HEK293 (cell line): ENCODE results near the gene ESR1.

Experiments
- KLF8 ChIP-seq: fragments of 450-650 bp; formaldehyde crosslinking; IDR thresholded peaks from 2 replicates; pipeline ENCODE4 v1.5.1; 2016; ENCODE audit warnings: missing biosample characterization, missing genetic modification characterization
- MEIS1 ChIP-seq: sonication (generic); formaldehyde crosslinking; IDR thresholded peaks from 2 replicates; pipeline ENCODE4 v1.8.1; 2022; ENCODE audit warnings: missing genetic modification reagents, mild to moderate bottlenecking, borderline replicate concordance
- MYNN ChIP-seq: fragments of 450-650 bp; formaldehyde crosslinking; IDR thresholded peaks from 2 replicates; pipeline ENCODE4 v1.5.1; 2016; ENCODE audit warnings: missing biosample characterization, missing genetic modification characterization, borderline replicate concordance
- PATZ1 ChIP-seq: fragments of 450-650 bp; formaldehyde crosslinking; IDR thresholded peaks from 2 replicates; pipeline ENCODE4 v1.5.1; 2016; ENCODE audit warnings: missing biosample characterization, missing genetic modification characterization
- PRDM2 ChIP-seq: fragments of 450-650 bp; formaldehyde crosslinking; IDR thresholded peaks from 2 replicates; pipeline ENCODE4 v1.5.1; 2016; ENCODE audit warnings: missing biosample characterization, missing genetic modification characterization, borderline replicate concordance
- TRIM28 ChIP-seq: IDR thresholded peaks from 2 replicates; pipeline ENCODE4 v1.6.1; 2011; ENCODE audit warnings: low read length, control low read depth, borderline replicate concordance
- ZBTB17 ChIP-seq: fragments of 450-650 bp; formaldehyde crosslinking; IDR thresholded peaks from 2 replicates; pipeline ENCODE4 v1.5.1; 2016; ENCODE audit warnings: missing biosample characterization, missing genetic modification characterization
- ZBTB7A ChIP-seq: fragments of 450-650 bp; formaldehyde crosslinking; IDR thresholded peaks from 2 replicates; pipeline ENCODE4 v1.5.1; 2016; ENCODE audit warnings: low read depth, missing biosample characterization, missing genetic modification characterization
- ZFHX2 ChIP-seq: fragments of 450-650 bp; formaldehyde crosslinking; conservative IDR thresholded peaks from 2 replicates; pipeline ENCODE4 v1.5.1; 2016; ENCODE audit warnings: missing biosample characterization, missing genetic modification characterization
- ZFP3 ChIP-seq: fragments of 450-650 bp; formaldehyde crosslinking; IDR thresholded peaks from 2 replicates; pipeline ENCODE4 v1.5.1; 2016; ENCODE audit warnings: low read depth, missing biosample characterization, missing genetic modification characterization
- ZIC2 ChIP-seq: fragments of 450-650 bp; formaldehyde crosslinking; IDR thresholded peaks from 2 replicates; pipeline ENCODE4 v1.5.1; 2016; ENCODE audit warnings: missing biosample characterization, missing genetic modification characterization
- ZNF140 ChIP-seq: fragments of 450-650 bp; formaldehyde crosslinking; IDR thresholded peaks from 2 replicates; pipeline ENCODE4 v1.5.1; 2016; ENCODE audit warnings: missing biosample characterization, missing genetic modification characterization
- ZNF2 ChIP-seq: fragments of 450-650 bp; formaldehyde crosslinking; IDR thresholded peaks from 2 replicates; pipeline ENCODE4 v1.5.1; 2016; ENCODE audit warnings: missing biosample characterization, missing genetic modification characterization
- ZNF350 ChIP-seq: fragments of 450-650 bp; formaldehyde crosslinking; IDR thresholded peaks from 2 replicates; pipeline ENCODE4 v1.5.0; 2017; ENCODE audit warnings: missing biosample characterization, mild to moderate bottlenecking, missing genetic modification characterization
- ZNF416 ChIP-seq: fragments of 450-650 bp; formaldehyde crosslinking; IDR thresholded peaks from 2 replicates; pipeline ENCODE4 v1.5.1; 2016; ENCODE audit warnings: missing biosample characterization, missing genetic modification characterization
- ZNF449 ChIP-seq: fragments of 450-650 bp; formaldehyde crosslinking; IDR thresholded peaks from 2 replicates; pipeline ENCODE4 v1.5.1; 2017; ENCODE audit warnings: missing biosample characterization, mild to moderate bottlenecking, missing genetic modification characterization, moderate library complexity
- ZNF501 ChIP-seq: fragments of 450-650 bp; formaldehyde crosslinking; IDR thresholded peaks from 2 replicates; pipeline ENCODE4 v1.5.1; 2016; ENCODE audit warnings: missing biosample characterization, missing genetic modification characterization
- ZNF510 ChIP-seq: fragments of 450-650 bp; formaldehyde crosslinking; IDR thresholded peaks from 2 replicates; pipeline ENCODE4 v1.5.1; 2018; ENCODE audit warnings: mild to moderate bottlenecking, missing genetic modification characterization, missing biosample characterization; ENCODE audit not compliant: insufficient replicate concordance
- ZNF521 ChIP-seq: fragments of 450-650 bp; formaldehyde crosslinking; IDR thresholded peaks from 2 replicates; pipeline ENCODE4 v1.5.1; 2017; ENCODE audit warnings: missing biosample characterization, mild to moderate bottlenecking, missing genetic modification characterization
- ZNF529 ChIP-seq: fragments of 450-650 bp; formaldehyde crosslinking; IDR thresholded peaks from 2 replicates; pipeline ENCODE4 v1.5.1; 2017; ENCODE audit warnings: missing genetic modification characterization, missing biosample characterization; ENCODE audit not compliant: insufficient replicate concordance
- ZNF580 ChIP-seq: fragments of 450-650 bp; formaldehyde crosslinking; IDR thresholded peaks from 2 replicates; pipeline ENCODE4 v1.5.1; 2016; ENCODE audit warnings: missing biosample characterization, missing genetic modification characterization
- ZNF677 ChIP-seq: fragments of 450-650 bp; IDR thresholded peaks from 2 replicates; pipeline ENCODE4 v1.5.0; 2018; ENCODE audit warnings: missing biosample characterization, mild to moderate bottlenecking, missing genetic modification characterization, moderate library complexity
- ZNF768 ChIP-seq: fragments of 450-650 bp; formaldehyde crosslinking; IDR thresholded peaks from 2 replicates; pipeline ENCODE4 v1.5.1; 2018; ENCODE audit warnings: missing biosample characterization, mild to moderate bottlenecking, missing genetic modification characterization

ESR1 gene

GRCh38 chr6:151807513-151808370, at the start of gene ESR1 (continued):
- TF ChIP-seq PRDM2 (tag by site-specific recombination) (no peak), ZNF416 (tag by site-specific recombination) (no peak), ZNF529 (tag by site-specific recombination) (no peak), ZNF521 (tag by site-specific recombination) (no peak), ZNF677 (no peak), ZFHX2 (peak; percentile 58), MEIS1 (no peak), MYNN (no peak), ZIC2 (peak; percentile 57; the same call in 1 of the 2 replicates), ZNF2 (no peak), ZNF510 (tag by site-specific recombination) (no peak), ZBTB17 (tag by site-specific recombination) (0 out of 2 replicates have a peak, but pooled peaks have one; percentile 11), ZNF768 (tag by site-specific recombination) (no peak), KLF8 (tag by site-specific recombination) (no peak), ZBTB7A (tag by site-specific recombination) (no peak), TRIM28 (no peak), ZFP3 (tag by site-specific recombination) (no peak), ZNF350 (tag by site-specific recombination) (no peak), ZNF449 (peak; percentile 74), ZNF580 (tag by site-specific recombination) (no peak), ZNF501 (tag by site-specific recombination) (no peak), ZNF140 (tag by site-specific recombination) (no peak), PATZ1 (tag by site-specific recombination) (peak; percentile 24; the same call in 1 of the 2 replicates)
